MCF 10A (cell line): ENCODE results near the gene UROS. TPM values are rescaled to one million over a fixed set of nuclear protein-coding genes. Genes with fewer than 3 reads are reported as not detected.

Source experiments
- BruUV-seq: library from RNA; stranded (reverse); fragments of 400-500 nt; replicated peaks from 2 replicates; lab custom pipeline; 2021; lab: Mats Ljungman, UMichigan
- CTCF ChIA-PET: fragments of 300-600 bp; sonication (Branson Sonifier 250); formaldehyde crosslinking; extraction: SDS; loops from one replicate; lab custom pipeline; 2021; ENCODE audit warnings: antibody characterized with exemption, inconsistent platforms; lab: Yijun Ruan, JAX
- POLR2A ChIA-PET: fragments of 300-600, 350-650 bp; sonication (Branson Sonifier 250); formaldehyde crosslinking; extraction: SDS; loops from one replicate; lab custom pipeline; 2020; ENCODE audit warnings: antibody characterized with exemption, inconsistent platforms; lab: Yijun Ruan, JAX
- DNase-seq: peaks from one replicate; pipeline ENCODE4 v3.0.0-alpha.2; 2018; ENCODE audit not compliant: unreplicated experiment
- H3K27ac Mint-ChIP-seq: one replicate; pipeline ENCODE4 v1.8.0; 2022; ENCODE audit warnings: mild to moderate bottlenecking, low read depth, mixed read lengths; ENCODE audit not compliant: unreplicated experiment
- H3K27me3 Mint-ChIP-seq: one replicate; pipeline ENCODE4 v1.8.0; 2022; ENCODE audit warnings: mixed read lengths; ENCODE audit not compliant: insufficient read depth, unreplicated experiment
- H3K36me3 Mint-ChIP-seq: one replicate; pipeline ENCODE4 v1.8.0; 2022; ENCODE audit warnings: mild to moderate bottlenecking, moderate library complexity, mixed read lengths; ENCODE audit not compliant: insufficient read depth, unreplicated experiment
- H3K4me1 Mint-ChIP-seq: one replicate; pipeline ENCODE4 v1.8.0; 2022; ENCODE audit warnings: mixed read lengths; ENCODE audit not compliant: insufficient read depth, unreplicated experiment
- H3K4me3 Mint-ChIP-seq: one replicate; pipeline ENCODE4 v1.8.0; 2022; ENCODE audit warnings: mild to moderate bottlenecking, moderate library complexity, mixed read lengths; ENCODE audit not compliant: unreplicated experiment
- H3K9me3 Mint-ChIP-seq: one replicate; pipeline ENCODE4 v1.8.0; 2022; ENCODE audit warnings: mixed read lengths; ENCODE audit not compliant: unreplicated experiment
- CTCF ChIP-seq: fragments of 200-600 bp; IDR thresholded peaks from one replicate; pipeline ENCODE4 v1.8.0; 2022; ENCODE audit warnings: antibody characterized with exemption, mild to moderate bottlenecking; ENCODE audit not compliant: unreplicated experiment
- intact Hi-C: fragments of 100-400 bp; cut with micrococcal nuclease; formaldehyde crosslinking; loops from 2 replicates; pipeline ENCODE4 v1.14.1; 2022
- total RNA-seq: library from RNA; stranded (reverse); gene quantifications from 2 replicates; pipeline ENCODE4 v1.2.3, GENCODE V29; 2022

Gene UROS
- total RNA-seq, 1 experiment from 2014 or later: 64.4 TPM

- POLR2A ChIA-PET: no interaction called here
- no peak for DNase-seq
- Mint-ChIP-seq H3K27me3 (no peaks in the 10 kb centered on the region), H3K4me3 (no peak overlapping the region), H3K27ac (no peak overlapping the region), H3K4me1 (no peaks in the 10 kb centered on the region), H3K9me3 (no peaks in the 10 kb centered on the region), H3K36me3 (peaks cover 43% of the 10 kb centered on the region)
- CTCF ChIA-PET: no interaction called here
- no peak for TF ChIP-seq CTCF
- intact Hi-C loops: no loop called here
- BruUV-seq: no TSS peak
Measured at GRCh38 chr10:125815764-125816163, 7.3 kb downstream of the UROS start.

- Mint-ChIP-seq H3K36me3 (peaks cover 70% of the 10 kb centered on the region), H3K9me3 (no peaks in the 10 kb centered on the region), H3K4me3 (no peak overlapping the region), H3K27me3 (no peaks in the 10 kb centered on the region), H3K27ac (no peak overlapping the region), H3K4me1 (no peaks in the 10 kb centered on the region)
- CTCF ChIA-PET: no interaction called here
- POLR2A ChIA-PET: interaction anchor here (1.3 to 1.4 kb wide), 2 partner anchors 11 kb away, joined by 5 to 6 read pairs; partner anchors contain the start of genes BCCIP and UROS
- intact Hi-C loops: no loop called here
- no TSS peak for BruUV-seq
- no peak for DNase-seq
- TF ChIP-seq CTCF: no peak
Measured at GRCh38 chr10:125812128-125812750, 10.8 kb downstream of the UROS start.

- DNase-seq: no peak
- no peak for TF ChIP-seq CTCF
- no peak overlapping the region for H3K4me3 Mint-ChIP-seq
- ChIA-PET CTCF (interaction anchor here (0.6 kb wide), 1 partner anchor 1924 kb away, joined by 3 read pairs; no protein-coding TSS in a partner anchor), POLR2A (interaction anchor here (1.3 kb wide), 1 partner anchor 12 kb away, joined by 6 read pairs; the partner anchor contains the start of genes BCCIP and UROS)
- peaks cover 76% of the 10 kb centered on the region for H3K36me3 Mint-ChIP-seq
- no peaks in the 10 kb centered on the region for H3K9me3 Mint-ChIP-seq
- H3K27ac Mint-ChIP-seq: no peak overlapping the region
- intact Hi-C loops: no loop called here
- no peaks in the 10 kb centered on the region for H3K4me1 Mint-ChIP-seq
- H3K27me3 Mint-ChIP-seq: no peaks in the 10 kb centered on the region
- BruUV-seq: no TSS peak
Measured at GRCh38 chr10:125811251-125811650, 11.8 kb downstream of the UROS start.

- POLR2A ChIA-PET: interaction anchor here (0.6 kb wide), 1 partner anchor 76 kb away, joined by 3 read pairs; no protein-coding TSS in a partner anchor
- no peak for TF ChIP-seq CTCF
- no TSS peak for BruUV-seq
Measured at GRCh38 chr10:125808047-125808446, 15.0 kb downstream of the UROS start.

More at GRCh38 chr10:125808047-125808446, 15.0 kb downstream of the UROS start:
- no peak overlapping the region for H3K4me3 Mint-ChIP-seq
- H3K9me3 Mint-ChIP-seq: no peaks in the 10 kb centered on the region
- H3K36me3 Mint-ChIP-seq: peaks cover 67% of the 10 kb centered on the region
- no peak overlapping the region for H3K27ac Mint-ChIP-seq
- no peaks in the 10 kb centered on the region for H3K27me3 Mint-ChIP-seq
- no peak for DNase-seq
- H3K4me1 Mint-ChIP-seq: no peaks in the 10 kb centered on the region
- CTCF ChIA-PET: interaction anchor here (0.5 to 0.7 kb wide), 2 partner anchors 554 to 1082 kb away, joined by 3 read pairs; no protein-coding TSS in a partner anchor
- intact Hi-C loops: no loop called here
